Stimulated activated naive CD8-positive, alpha-beta T cell treated with anti-CD3 and anti-CD28 coated beads, Interleukin-15, amount 100 ng/mL, for 72 hours (primary cell): Measurements from ENCODE around the gene ABRACL.
"Not testable (repeated sequence)": the region's sequence is repeated elsewhere in the genome, so short reads cannot be mapped to it uniquely, and the experiment has no call there.

Experiments used
- ATAC-seq: fragments of 150-1000 bp; cut with Tn5 transposase; 2 replicates; pipeline ENCODE4 v1.10.0; 2021; ENCODE audit warnings: mild to moderate bottlenecking, moderate library complexity
- DNase-seq, 2 donors: peaks; one replicate each; pipeline ENCODE4 v3.0.0; 2021 to 2022
- H3K27ac Mint-ChIP-seq, 2 donors: one replicate each; pipeline ENCODE4 v1.8.0; 2022; ENCODE audit warnings: mild to moderate bottlenecking in 2 of 2, mixed read lengths in 2 of 2, moderate library complexity in 2 of 2
- H3K27me3 Mint-ChIP-seq: one replicate; pipeline ENCODE4 v1.8.0; 2022; ENCODE audit warnings: mixed read lengths
- H3K4me1 Mint-ChIP-seq: one replicate; pipeline ENCODE4 v1.8.0; 2022; ENCODE audit warnings: mild to moderate bottlenecking, mixed read lengths
- H3K4me3 Mint-ChIP-seq, 2 donors: one replicate each; pipeline ENCODE4 v1.8.0; 2022; ENCODE audit warnings: mild to moderate bottlenecking in 2 of 2, mixed read lengths in 2 of 2, moderate library complexity in 1 of 2
- H3K9me3 Mint-ChIP-seq, 2 donors: one replicate each; pipeline ENCODE4 v1.8.0; 2022; ENCODE audit warnings: mixed read lengths in 2 of 2

Gene ABRACL, protein sequence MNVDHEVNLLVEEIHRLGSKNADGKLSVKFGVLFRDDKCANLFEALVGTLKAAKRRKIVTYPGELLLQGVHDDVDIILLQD

DNA sequence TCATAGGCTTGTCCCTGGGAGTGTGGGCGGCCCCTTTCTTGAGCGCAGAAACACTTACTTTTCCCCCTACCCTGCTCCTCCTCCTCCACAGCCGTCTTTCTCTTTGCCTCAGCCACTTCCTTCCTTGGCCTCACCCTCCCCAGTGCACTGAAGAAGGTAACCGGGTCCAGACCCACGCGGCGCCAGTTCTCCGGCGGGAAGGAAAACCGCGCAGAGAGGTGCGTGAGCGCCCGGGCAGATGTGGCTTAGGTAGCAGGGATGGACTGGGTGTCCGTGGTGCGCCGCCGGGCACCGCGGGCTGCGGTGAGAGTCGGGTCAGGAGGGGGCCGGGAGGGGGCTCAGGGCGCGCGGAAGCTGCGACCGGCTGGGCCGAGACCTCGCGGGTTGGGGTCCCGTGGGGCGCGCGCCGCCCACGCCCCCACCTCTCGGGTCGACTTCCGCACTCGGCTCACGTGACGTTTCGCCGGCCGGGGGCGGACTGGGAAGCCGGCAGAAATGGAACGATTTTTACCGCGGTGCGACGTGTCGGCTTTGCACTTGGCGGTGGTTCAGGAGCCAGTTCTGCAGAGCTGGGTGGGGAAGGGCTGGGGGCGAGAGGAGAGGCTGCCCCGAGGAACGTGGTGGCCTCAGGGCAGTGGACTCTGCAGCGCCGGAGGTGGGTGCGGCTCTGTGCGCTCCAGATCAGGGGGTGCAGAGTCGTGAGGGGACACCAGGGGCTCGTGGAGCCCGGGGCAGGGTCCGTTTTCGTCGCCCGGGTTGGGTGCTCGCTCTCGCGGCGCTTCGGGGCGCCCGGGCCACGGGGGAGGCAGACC lies at the start of gene ABRACL:
TSS of gene ABRACL (plus strand) at position 88 of the 812 bp plus-strand sequence. CDS start 5,416 bp downstream, outside the sequence.
- peak within 1 kb of the TSS in 1 of 2 donors; percentile 91 for H3K4me3 Mint-ChIP-seq
- H3K4me1 Mint-ChIP-seq, result peaks cover 25% of the 10 kb centered on the region
- H3K27ac Mint-ChIP-seq, result peak within 1 kb of the TSS; percentile 98 to 100
- ATAC-seq (peak; percentile 85), DNase-seq (peak; percentile 80 to 87)
- H3K9me3 Mint-ChIP-seq, result no peaks in the 10 kb centered on the region
- H3K27me3 Mint-ChIP-seq, result no peaks in the 10 kb centered on the region

DNA sequence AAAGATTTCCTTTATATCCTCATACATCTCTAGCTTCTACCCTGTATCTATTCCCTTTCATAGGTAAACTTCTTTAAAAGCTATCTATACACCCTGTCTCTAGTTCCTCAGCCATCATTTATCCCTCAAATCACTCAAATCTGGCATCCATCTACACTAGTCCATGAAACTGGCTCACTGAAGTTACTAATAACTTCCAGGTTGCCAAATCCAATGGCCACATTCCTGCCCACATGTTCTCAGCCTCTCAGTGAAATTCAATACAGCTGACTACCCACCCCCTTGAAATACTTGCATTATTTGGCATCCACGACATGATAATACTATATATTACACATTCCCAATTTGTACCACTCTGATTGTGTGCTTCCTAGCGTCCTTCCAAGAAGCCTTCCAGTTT lies 49.2 kb upstream of the ABRACL start:
- Mint-ChIP-seq H3K4me1 (peaks cover 44% of the 10 kb centered on the region), H3K27me3 (no peaks in the 10 kb centered on the region), H3K4me3 (no peak overlapping the region), H3K27ac (peak overlapping the region in 1 of 2 donors; percentile 0), H3K9me3 (no peaks in the 10 kb centered on the region)
- DNase-seq, result no peak
- ATAC-seq, result no peak

DNA sequence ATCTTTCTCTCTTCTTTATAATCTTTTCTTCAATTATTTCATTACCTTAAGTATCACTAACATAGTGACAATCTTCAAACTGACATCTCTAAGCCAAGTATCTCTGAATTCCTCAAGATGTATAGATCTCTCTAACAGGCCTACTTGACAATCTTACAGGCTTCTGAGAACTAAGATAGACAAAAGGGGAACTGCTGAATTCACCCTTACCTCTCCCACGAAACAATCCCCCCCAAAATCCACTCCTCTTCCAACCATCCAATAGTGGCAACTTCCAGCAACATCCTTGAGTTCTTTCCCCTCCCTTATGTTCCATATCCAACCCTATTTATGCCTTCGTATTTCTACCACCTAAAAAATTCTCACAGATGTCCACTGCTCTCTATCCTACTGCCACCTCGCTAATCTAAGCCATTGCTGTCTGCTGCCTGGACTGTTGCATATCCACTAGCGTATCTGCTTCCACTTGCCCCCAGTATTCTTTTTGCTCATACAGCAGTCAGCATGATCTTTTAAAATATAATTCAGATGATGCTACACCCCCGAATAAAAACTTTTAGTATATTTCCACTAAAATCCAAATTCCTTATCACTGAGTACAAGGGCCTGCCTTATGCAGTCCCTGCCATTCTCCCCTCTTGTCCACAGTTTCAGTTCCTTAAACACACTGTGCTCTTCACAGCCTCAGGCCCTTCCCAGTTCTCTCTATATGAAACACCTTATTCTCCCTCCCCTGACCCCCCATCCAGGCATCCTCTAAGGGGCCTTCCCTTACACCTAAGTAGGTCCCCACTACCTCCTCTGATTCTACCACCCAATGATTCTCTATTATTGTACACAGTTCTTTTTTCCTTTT lies 48.5 kb upstream of the ABRACL start:
- Mint-ChIP-seq H3K27ac (no peak overlapping the region), H3K27me3 (no peaks in the 10 kb centered on the region), H3K9me3 (no peaks in the 10 kb centered on the region), H3K4me3 (no peak overlapping the region), H3K4me1 (peaks cover 39% of the 10 kb centered on the region)
- DNase-seq (no peak), ATAC-seq (no peak)

DNA sequence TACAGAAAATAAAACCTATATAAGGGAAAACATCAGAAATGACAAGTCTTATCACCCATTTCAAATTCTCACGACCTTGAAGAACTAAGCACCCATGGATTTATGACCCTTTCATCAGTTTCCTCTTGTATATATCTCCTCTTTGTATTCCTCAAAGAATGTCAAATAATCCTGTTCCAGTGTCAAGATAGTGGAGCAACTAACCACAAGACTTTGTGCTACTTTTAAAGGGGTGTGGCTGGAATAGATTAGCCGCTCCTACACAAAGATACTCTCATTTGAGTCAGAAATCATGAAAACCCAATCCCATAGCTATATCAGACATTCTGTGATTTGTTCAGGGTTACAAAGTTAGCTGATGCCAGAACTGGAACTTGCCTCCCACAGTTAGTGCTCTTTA lies 47.1 kb upstream of the ABRACL start:
- DNase-seq (no peak), ATAC-seq (no peak)
- Mint-ChIP-seq H3K4me3 (no peak overlapping the region), H3K27me3 (no peaks in the 10 kb centered on the region), H3K27ac (no peak overlapping the region), H3K4me1 (peaks cover 35% of the 10 kb centered on the region), H3K9me3 (no peaks in the 10 kb centered on the region)

DNA sequence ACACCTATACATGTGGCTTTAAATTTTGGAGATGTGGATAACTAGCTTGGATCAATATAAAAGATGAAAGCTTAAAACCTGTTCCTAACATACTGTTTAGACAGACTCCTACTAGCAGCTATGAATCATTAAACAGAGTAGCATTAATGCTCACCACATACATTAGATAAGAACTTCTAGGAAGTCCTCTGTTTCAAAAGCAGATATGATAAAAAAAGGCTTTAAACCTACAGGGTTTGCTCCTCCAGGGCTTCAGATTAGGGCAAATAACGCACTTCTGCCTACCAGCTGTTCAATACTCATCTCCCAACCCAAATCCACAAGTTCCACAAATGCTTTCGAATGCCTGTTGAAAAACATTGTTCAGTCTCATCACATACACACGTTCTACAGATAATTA lies 42.0 kb upstream of the ABRACL start:
- DNase-seq (no peak), ATAC-seq (no peak)
- peak overlapping the region; percentile 85 to 94 for H3K27ac Mint-ChIP-seq
- no peak overlapping the region for H3K4me3 Mint-ChIP-seq
- H3K4me1 Mint-ChIP-seq, result peaks cover 19% of the 10 kb centered on the region
- H3K27me3 Mint-ChIP-seq, result no peaks in the 10 kb centered on the region
- no peaks in the 10 kb centered on the region for H3K9me3 Mint-ChIP-seq

DNA sequence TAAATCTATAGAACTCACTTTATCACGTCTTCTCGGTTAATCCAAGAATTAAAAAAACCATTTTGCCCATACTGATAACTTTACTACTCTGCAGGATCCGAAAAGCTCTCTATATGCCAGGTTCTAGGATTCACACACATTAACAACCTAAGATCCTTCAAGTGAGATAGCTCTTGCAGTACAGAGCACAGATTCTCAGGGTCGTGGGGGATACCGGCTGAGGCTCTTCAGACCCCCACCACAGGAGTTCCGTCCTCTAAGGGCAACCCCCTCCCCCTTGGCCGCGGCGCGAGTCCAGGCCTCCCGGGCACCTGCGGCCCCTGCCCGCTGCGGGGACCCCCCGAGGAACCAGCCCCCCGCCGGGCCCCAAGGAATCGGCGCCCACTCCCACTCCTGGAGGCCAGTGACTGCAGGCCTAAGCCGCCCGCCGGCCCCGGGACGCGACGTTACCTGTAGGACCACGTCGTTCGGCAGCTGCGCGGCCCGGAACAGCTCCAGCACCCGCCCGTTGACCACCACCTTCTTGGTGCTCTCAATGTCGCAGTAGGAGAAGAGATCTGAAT lies 41.4 kb upstream of the ABRACL start:
- Mint-ChIP-seq H3K4me1 (peaks cover 16% of the 10 kb centered on the region), H3K9me3 (no peaks in the 10 kb centered on the region), H3K27me3 (no peaks in the 10 kb centered on the region), H3K4me3 (no peak overlapping the region), H3K27ac (peak overlapping the region; percentile 90 to 94)
- ATAC-seq (peak; percentile 0), DNase-seq (no peak)

DNA sequence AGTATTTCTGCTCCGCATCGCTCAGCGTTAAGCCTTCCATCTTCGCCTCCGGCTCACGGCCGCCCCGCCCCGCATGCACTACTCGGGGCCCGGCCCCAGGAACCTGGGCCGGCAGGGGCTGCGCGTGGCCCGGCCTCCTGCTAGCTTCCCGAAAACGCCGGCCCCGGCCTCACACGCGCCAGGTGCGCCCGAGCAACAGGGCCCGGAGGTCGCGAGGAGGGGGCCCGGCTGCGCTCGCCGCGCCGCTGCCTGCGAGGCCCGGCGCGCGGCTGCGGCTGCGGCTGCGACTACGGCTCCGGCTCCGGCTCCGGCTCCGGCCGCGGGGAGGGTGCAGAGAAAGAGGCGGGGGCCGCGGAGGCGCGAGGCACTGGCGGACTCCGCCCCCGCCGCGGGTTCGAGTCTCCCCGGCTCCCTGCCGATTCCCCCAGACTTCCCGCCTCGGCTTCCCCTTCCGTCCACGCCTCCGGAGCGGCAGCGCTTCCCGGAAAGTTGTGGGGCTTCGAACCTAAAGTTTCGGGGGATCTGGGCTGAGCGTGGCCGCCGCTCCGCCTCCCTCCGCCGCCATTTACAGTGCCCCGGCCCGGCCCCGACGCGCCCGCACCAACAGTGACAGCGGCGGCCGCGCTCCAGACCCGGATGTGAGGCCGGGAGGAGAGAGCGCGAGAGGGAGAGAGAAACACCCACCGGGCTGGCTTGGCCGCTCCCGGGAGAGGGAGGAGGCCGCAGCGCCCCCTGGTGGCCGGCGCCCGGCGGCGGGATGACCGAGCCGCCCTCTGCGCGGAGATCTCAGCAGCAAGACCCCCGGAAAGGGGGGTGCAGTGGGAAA lies 40.7 kb upstream of the ABRACL start, which contains the start of gene REPS1:
TSS of gene REPS1 (minus strand) at position 611 of the 826 bp plus-strand sequence. CDS start at position 40, 571 bp downstream.
- Mint-ChIP-seq H3K9me3 (peaks cover 0 to under 1% of the 10 kb centered on the region in 2 donors), H3K27me3 (no peaks in the 10 kb centered on the region), H3K27ac (peak within 1 kb of the TSS; percentile 97 to 98), H3K4me1 (peaks cover 16% of the 10 kb centered on the region), H3K4me3 (peak within 1 kb of the TSS; percentile 91 to 94)
- ATAC-seq, result peak; percentile 95
- DNase-seq, result peak; percentile 93 to 96

DNA sequence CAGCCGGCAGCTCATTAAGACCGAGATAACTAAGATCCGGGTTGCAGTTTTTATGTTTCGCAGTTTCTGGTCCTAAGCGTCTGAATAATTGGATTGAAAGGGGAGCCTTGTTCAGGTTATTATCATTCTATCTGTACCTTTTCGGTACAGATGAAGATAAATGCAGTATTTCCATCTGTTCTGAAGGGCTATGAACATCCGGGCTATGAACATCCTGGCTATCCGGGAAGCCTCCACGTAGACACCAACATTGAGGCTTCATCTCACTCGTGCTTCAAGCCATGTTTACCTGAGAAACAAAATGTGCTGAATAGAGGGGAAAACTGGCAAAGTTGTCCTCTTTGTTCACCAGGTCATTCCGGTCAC lies 40.1 kb upstream of the ABRACL start:
- peaks cover 16% of the 10 kb centered on the region for H3K4me1 Mint-ChIP-seq
- peak overlapping the region; percentile 91 to 94 for H3K4me3 Mint-ChIP-seq
- ATAC-seq (peak; percentile 36), DNase-seq (no peak)
- no peaks in the 10 kb centered on the region for H3K27me3 Mint-ChIP-seq
- H3K9me3 Mint-ChIP-seq, result peaks cover 5 to 6% of the 10 kb centered on the region in 2 donors
- H3K27ac Mint-ChIP-seq, result peak overlapping the region; percentile 97 to 98

DNA sequence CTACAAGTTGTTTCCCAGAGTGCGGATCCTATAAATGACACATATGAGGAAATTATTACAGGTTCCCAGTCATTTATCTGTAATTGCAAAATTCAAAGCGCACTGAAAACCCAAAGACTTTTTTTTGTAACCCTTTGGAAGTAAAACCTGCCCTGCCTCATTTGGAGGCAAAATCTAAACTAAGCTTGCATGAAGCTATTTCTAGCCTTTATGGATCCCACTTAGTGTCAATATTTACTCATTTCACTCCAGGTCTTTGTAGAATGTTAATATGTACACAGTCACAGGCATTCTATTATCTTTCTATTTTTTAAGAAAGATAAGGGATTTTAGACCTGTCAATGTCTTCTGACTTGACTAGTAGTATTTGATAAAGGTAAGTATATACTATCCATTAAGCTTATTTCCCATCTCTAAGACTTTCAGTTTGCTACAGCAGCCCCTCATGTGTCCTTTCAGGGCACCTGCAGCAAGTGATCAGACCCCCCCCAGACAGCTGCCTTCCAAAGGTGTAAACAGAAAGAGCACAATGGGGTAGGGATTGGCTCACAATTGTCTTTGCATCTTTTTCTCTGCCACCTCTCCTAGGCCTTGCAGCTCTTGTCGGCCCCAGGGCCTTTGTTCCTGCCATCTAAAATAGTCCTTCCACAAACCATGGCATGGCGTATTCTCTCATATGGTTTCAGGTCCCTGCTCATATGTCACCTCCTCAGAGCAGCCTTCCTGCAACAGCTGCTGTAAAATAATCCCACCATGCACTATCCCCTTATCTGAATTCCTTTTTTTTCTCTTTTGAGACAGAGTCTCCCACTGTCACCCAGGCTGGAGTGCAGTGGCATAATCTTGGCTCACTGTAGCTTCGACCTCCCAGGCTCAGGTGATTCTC lies 39.2 kb upstream of the ABRACL start:
- ATAC-seq (no peak), DNase-seq (no peak)
- peak overlapping the region in 1 of 2 donors; percentile 98 for H3K27ac Mint-ChIP-seq

DNA sequence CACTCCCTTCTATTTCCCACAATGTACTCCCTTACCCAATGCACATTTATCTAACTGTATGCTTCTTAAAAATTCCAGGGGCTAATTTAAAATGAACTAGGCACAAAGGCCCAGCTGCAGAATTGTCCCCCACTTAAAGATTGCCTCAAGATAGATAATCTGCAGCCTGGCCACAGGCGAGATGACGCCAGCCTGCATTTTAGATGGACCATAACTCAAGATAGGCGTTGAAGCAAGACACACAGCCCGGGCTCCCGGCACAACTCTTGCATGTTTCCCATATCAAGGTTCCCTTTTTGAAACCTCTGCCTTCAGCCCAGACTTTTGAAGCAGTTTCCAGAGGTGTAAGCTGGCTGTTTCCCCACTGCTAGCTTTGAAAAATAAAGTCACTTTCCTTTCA lies 37.3 kb upstream of the ABRACL start:
- ATAC-seq (no peak), DNase-seq (no peak)
- Mint-ChIP-seq H3K27ac (no peak overlapping the region), H3K27me3 (no peaks in the 10 kb centered on the region), H3K4me1 (peaks cover 16% of the 10 kb centered on the region), H3K9me3 (peaks cover 5 to 7% of the 10 kb centered on the region in 2 donors), H3K4me3 (no peak overlapping the region)

More for the DNA sequence above, 39.2 kb upstream of the ABRACL start:
- peaks cover 16% of the 10 kb centered on the region for H3K4me1 Mint-ChIP-seq
- peaks cover 5 to 7% of the 10 kb centered on the region in 2 donors for H3K9me3 Mint-ChIP-seq
- peak overlapping the region; percentile 91 to 94 for H3K4me3 Mint-ChIP-seq
- no peaks in the 10 kb centered on the region for H3K27me3 Mint-ChIP-seq

DNA sequence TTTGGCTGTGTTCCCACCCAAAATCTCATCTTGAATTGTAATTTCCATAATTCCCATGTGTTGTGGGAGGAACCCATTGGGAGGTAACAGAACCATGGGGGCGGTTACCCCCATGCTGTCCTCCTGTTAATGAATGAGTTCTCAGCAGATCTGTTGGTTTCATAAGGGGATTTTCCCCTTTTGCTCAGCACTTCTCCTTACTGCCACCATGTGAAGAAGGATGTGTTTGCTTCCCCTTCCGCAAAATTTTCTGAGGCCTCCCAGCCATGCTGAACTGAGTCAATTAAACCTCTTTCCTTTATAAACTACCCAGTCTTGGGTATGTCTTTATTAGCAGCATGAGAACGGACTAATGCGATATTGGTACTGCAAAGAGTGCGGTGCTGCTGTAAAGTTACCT lies 35.6 kb upstream of the ABRACL start:
- not testable (repeated sequence) for H3K4me3 Mint-ChIP-seq, ATAC-seq, H3K9me3 Mint-ChIP-seq, DNase-seq, H3K27me3 Mint-ChIP-seq
- peak overlapping the region in 1 of 2 donors; percentile 10 for H3K27ac Mint-ChIP-seq
- peaks cover 16% of the 10 kb centered on the region for H3K4me1 Mint-ChIP-seq

DNA sequence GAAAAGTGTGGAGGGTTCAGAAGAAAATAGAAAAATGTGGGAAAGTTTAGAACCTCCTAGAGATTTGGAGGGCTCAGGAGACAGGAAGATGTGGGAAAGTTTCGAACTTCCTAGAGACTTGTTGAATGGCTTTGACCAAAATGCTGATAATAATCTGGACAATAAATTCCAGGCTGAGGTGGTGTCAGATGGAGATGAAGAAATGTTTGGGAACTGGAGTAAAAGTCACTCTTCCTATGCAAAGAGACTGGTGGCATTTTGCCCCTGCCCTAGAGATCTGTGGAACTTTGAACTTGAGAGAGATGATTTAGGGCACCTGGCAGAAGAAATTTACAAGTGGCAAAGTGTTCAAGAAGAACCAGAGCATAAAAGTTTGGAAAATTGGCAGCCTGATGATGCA lies 35.1 kb upstream of the ABRACL start:
- not testable (repeated sequence) for H3K9me3 Mint-ChIP-seq, H3K4me3 Mint-ChIP-seq, H3K27me3 Mint-ChIP-seq, ATAC-seq, DNase-seq
- peaks cover 14% of the 10 kb centered on the region for H3K4me1 Mint-ChIP-seq
- peak overlapping the region in 1 of 2 donors; percentile 10 for H3K27ac Mint-ChIP-seq

DNA sequence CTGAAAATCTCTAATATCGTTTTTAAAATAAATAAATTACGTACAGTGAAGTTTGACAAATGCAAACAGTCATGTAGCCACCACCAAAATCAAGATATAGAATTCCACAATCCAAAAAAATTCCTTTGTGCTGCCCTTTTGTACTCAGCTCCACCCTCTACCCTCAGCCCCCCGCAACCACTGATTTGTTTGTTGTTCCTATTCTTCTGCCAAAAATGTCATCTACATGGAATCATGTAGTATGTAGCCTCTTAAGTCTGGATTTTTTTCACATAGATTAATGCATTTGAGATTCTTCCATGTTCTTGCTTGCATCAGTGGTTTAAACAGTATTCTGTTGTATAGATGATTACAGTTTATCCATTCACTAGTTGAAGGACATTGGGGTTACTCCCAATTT lies 32.0 kb upstream of the ABRACL start:
- Mint-ChIP-seq H3K4me3 (no peak overlapping the region), H3K27me3 (no peaks in the 10 kb centered on the region), H3K9me3 (peaks cover 5 to 7% of the 10 kb centered on the region in 2 donors), H3K4me1 (no peaks in the 10 kb centered on the region), H3K27ac (peak overlapping the region in 1 of 2 donors; percentile 44)
- ATAC-seq (no peak), DNase-seq (no peak)

DNA sequence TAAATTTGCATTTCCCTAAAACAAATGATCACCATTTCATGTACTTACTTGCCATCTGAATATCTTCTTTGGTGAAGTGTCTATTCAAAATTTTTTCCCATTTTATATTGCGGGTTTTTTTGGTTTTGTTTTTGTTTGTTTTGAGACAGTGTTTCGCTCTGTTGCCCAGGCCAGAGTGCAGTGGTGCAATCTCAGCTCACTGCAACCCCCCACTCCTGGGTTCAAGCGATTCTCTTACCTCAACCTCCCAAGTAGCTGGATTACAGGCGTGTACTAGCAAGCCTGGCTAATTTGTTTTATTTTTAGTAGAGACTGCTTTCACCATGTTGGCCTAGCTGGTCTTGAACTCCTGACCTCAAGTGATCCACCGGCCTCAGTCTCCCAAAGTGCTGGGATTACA lies 31.4 kb upstream of the ABRACL start:
- DNase-seq (no peak), ATAC-seq (no peak)
- no peaks in the 10 kb centered on the region for H3K4me1 Mint-ChIP-seq
- no peak overlapping the region for H3K27ac Mint-ChIP-seq
- H3K4me3 Mint-ChIP-seq, result no peak overlapping the region
- H3K27me3 Mint-ChIP-seq, result no peaks in the 10 kb centered on the region
- H3K9me3 Mint-ChIP-seq, result peaks cover 5 to 7% of the 10 kb centered on the region in 2 donors
